Spleen (tissue), 13 donors: ENCODE data around the gene B3GNT9. TPM values are rescaled to one million over a fixed set of nuclear protein-coding genes. Genes with fewer than 3 reads are reported as not detected.

Experiments
- DNase-seq: peaks from one replicate; pipeline ENCODE4 v3.0.0-alpha.2; 2020
- H3K27ac ChIP-seq, 8 donors: fragments of 200-600 bp; sonication (generic) in 7 of 8; 1 replicate in 4 of 8; 2 replicates in 4 of 8; pipeline versions ENCODE4 v1.5.0 to v1.8.0; 2016 to 2021; ENCODE audit warnings: inconsistent platforms in 4 of 8, mild to moderate bottlenecking in 4 of 8, moderate library complexity in 1 of 8
- H3K27me3 ChIP-seq, 7 donors: fragments of 200-600 bp; sonication (generic) in 6 of 7; replicated peaks in 1 of 7; 1 replicate in 4 of 7; 2 replicates in 3 of 7; pipeline versions ENCODE4 v1.5.0 to v1.8.0; 2016 to 2021; ENCODE audit warnings: inconsistent platforms in 3 of 7, mild to moderate bottlenecking in 1 of 7
- H3K36me3 ChIP-seq, 6 donors: fragments of 200-600 bp; sonication (generic) in 5 of 6; 1 replicate in 4 of 6; 2 replicates in 2 of 6; pipeline versions ENCODE4 v1.5.0 to v1.8.0; 2016 to 2021; ENCODE audit warnings: inconsistent platforms in 2 of 6
- H3K4me1 ChIP-seq, 6 donors: fragments of 200-600 bp; sonication (generic) in 5 of 6; 1 replicate in 3 of 6; 2 replicates in 3 of 6; pipeline versions ENCODE4 v1.5.0 to v1.8.0; 2016 to 2021; ENCODE audit warnings: inconsistent platforms in 3 of 6
- H3K4me3 ChIP-seq, 8 donors: fragments of 200-600 bp; sonication (generic) in 7 of 8; 1 replicate in 4 of 8; 2 replicates in 4 of 8; pipeline versions ENCODE4 v1.5.0 to v1.8.0; 2016 to 2021; ENCODE audit warnings: inconsistent platforms in 4 of 8, mild to moderate bottlenecking in 4 of 8, moderate library complexity in 2 of 8
- H3K9me3 ChIP-seq, 8 donors: fragments of 200-600 bp; sonication (generic) in 7 of 8; 1 replicate in 4 of 8; 2 replicates in 4 of 8; pipeline versions ENCODE4 v1.5.0 to v1.8.0; 2016 to 2021; ENCODE audit warnings: inconsistent platforms in 4 of 8
- POLR2A ChIP-seq, 3 donors: fragments of 450-650 bp; IDR thresholded peaks; one replicate each; pipeline ENCODE4 v1.5.1; 2017; ENCODE audit warnings: antibody characterized with exemption in 3 of 3, mild to moderate bottlenecking in 1 of 3
- POLR2AphosphoS5 ChIP-seq, 3 donors: sonication (generic); formaldehyde crosslinking; IDR thresholded peaks; one replicate each; pipeline ENCODE4 v1.5.1; 2017; ENCODE audit warnings: antibody characterized with exemption in 3 of 3
- WGBS, 5 donors: extraction: QIAGEN DNeasy Blood & Tissue Kit in 3 of 5; methylation state at CpG; one replicate each; pipeline versions ENCODE4 v1.1.5 to v1.1.7; 2013 to 2018; 5-methylcytosine and 5-hydroxymethylcytosine counted together
- intact Hi-C: fragments of 100-400 bp; cut with DNase I; formaldehyde crosslinking; loops from one replicate; pipeline ENCODE4 v1.15.0; 2023; ENCODE audit warnings: low total_unique reads
- long read RNA-seq, 2 donors: transcript quantifications; one replicate each; lab custom pipeline, GENCODE V29; 2026
- polyA plus RNA-seq, 3 donors: library from polyadenylated mRNA; stranded (reverse); fragments of 200-250 nt; gene quantifications; one replicate each; pipeline ENCODE4 v1.2.1, GENCODE V29; 2013
- total RNA-seq, 7 donors: library from RNA; depleted of rRNA in 3 of 7; stranded (reverse); fragments of >200 nt in 3 of 7; fragmentation: NEBNext Ultra II Directional in 4 of 7; extraction: Animal tissue kit (Norgen Biotek cat#: 25700) in 4 of 7; gene quantifications; one replicate each; pipeline versions ENCODE4 v1.1.0 to v1.2.1, GENCODE V29; 2016 to 2021
- TF ChIP-seq, protein P1 (sequence below), 11 experiments: fragments of 200-600 bp in 7 of 11; fragments of 450-650 bp in 4 of 11; sonication (generic) in 4 of 11; IDR thresholded peaks in 8 of 11; conservative IDR thresholded peaks in 3 of 11; 1 replicate in 7 of 11; 2 replicates in 4 of 11; pipeline versions ENCODE4 v1.4.0 to v1.8.0; 2016 to 2021; ENCODE audit warnings: antibody characterized with exemption in 11 of 11, inconsistent platforms in 4 of 11, mild to moderate bottlenecking in 1 of 11
- donor health status: healthy with polysubstance abuse.
- donor health status: DM: no; HTN: no; CAD: no; lungs with moderate emphysema.
- donor health status: DM: no; HTN: no; CAD: no.
- donor health status: Bipolar disorder and iron deficiency.
- donor health status: healthy.
- donor health status: DM: no; HTN: no; CAD: no.
- donor health status: DM: yes; HTN: yes; CAD: no.

The B3GNT9 gene, protein sequence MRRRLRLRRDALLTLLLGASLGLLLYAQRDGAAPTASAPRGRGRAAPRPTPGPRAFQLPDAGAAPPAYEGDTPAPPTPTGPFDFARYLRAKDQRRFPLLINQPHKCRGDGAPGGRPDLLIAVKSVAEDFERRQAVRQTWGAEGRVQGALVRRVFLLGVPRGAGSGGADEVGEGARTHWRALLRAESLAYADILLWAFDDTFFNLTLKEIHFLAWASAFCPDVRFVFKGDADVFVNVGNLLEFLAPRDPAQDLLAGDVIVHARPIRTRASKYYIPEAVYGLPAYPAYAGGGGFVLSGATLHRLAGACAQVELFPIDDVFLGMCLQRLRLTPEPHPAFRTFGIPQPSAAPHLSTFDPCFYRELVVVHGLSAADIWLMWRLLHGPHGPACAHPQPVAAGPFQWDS
- total RNA-seq (10 to 100 TPM in 4 of 7 donors, 1 to 10 TPM in 3; 6.1 to 15.3 (median 10.1) TPM), polyA plus RNA-seq (1 to 10 TPM; 2.0 to 6.6 (median 3.0) TPM)
- long read RNA-seq, donor 1, partial matches to known transcripts = 0 of 3 reads
- long read RNA-seq, donor 1, other reads (novel, unspliced or antisense) = 0 of 3 reads
- long read RNA-seq, donor 2, transcript B3GNT9-201 (2 exons, 2,917 nt) = major isoform, 7 of 7 reads
- long read RNA-seq, donor 2, partial matches to known transcripts = 0 of 7 reads
- long read RNA-seq, donor 2, other reads (novel, unspliced or antisense) = 0 of 7 reads

DNA sequence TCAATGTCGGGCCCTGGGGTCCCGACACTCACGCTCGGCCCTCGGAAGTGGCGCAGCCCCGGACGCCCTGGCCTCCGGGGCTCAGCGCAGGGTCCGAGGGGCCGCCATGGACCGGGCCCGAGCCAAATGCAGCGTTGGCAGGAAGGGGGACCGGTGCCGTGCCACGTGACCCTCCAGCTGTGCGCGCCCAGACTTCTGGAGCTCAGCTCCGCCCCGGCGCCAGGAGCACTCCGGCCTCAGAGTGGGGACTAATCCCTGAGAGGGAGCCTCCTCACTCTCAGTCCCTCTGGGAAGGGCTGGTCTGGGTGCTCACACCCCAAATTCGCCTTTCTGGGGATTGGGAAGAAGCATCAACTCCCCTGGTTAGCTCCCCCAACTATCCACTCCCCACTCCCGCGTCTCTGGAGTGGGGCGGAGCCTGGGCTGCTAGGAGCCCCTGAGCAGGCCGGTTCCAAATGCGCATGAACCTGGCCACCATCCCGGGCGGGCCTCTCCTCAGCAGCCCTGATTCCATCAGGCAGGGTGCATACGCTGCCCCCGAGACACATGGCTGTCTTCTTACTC is at the start of gene B3GNT9:
Gene B3GNT9 (minus strand): TSS at position 166 of the 564 bp plus-strand sequence. CDS start 513 bp downstream, outside the sequence.
- intact Hi-C loops = loop anchor here (5.0 kb wide), 1 partner anchor 174 kb away; no protein-coding TSS in a partner anchor
- Histone ChIP-seq H3K27me3 (peaks cover 0 to 46% (median 23%) of the 10 kb centered on the region in 7 donors), H3K36me3 (peaks cover 0 to 45% (median 28%) of the 10 kb centered on the region in 6 donors), H3K27ac (peak within 1 kb of the TSS; percentile 57 to 85 (median 80)), H3K4me3 (peak within 1 kb of the TSS; percentile 38 to 73 (median 49)), H3K9me3 (no peaks in the 10 kb centered on the region), H3K4me1 (peaks cover 17 to 53% (median 37%) of the 10 kb centered on the region in 6 donors)
- TF ChIP-seq, protein P1, sequence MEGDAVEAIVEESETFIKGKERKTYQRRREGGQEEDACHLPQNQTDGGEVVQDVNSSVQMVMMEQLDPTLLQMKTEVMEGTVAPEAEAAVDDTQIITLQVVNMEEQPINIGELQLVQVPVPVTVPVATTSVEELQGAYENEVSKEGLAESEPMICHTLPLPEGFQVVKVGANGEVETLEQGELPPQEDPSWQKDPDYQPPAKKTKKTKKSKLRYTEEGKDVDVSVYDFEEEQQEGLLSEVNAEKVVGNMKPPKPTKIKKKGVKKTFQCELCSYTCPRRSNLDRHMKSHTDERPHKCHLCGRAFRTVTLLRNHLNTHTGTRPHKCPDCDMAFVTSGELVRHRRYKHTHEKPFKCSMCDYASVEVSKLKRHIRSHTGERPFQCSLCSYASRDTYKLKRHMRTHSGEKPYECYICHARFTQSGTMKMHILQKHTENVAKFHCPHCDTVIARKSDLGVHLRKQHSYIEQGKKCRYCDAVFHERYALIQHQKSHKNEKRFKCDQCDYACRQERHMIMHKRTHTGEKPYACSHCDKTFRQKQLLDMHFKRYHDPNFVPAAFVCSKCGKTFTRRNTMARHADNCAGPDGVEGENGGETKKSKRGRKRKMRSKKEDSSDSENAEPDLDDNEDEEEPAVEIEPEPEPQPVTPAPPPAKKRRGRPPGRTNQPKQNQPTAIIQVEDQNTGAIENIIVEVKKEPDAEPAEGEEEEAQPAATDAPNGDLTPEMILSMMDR (IDR thresholded peaks at IDR 0.05 in 8 of 11, conservative IDR thresholded peaks at IDR 0.05 in 3 of 11) = no peak
- TF ChIP-seq POLR2AphosphoS5 (IDR thresholded peaks at IDR 0.05) = peak in 2 of 3 donors; percentile 66 to 76
- DNase-seq = peak; percentile 86
- 2 to 7% (median 3%) methylated on average over 30 to 34 of the region's 34 CpGs for WGBS, 5 donors

DNA sequence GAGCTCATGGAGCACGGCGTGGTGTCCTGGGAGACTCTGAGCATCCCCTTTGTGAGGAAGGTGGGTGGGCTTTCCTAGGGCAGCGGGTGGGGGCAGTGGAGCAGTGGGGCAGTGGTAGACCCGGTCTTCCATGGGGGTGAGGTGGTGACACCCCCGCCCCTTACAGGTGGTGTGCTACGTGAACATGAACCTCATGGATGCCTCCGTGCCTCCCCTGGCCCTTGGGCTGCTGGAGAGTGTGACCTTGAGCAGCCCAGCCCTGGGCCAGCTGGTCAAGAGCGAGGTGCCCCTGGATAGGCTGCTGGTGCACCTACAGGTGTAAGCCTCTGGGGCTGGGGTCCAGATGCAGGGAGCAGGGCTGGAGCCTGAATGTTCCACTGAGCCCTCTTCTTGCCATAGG is 49.7 kb upstream of the B3GNT9 start:
- H3K4me1 ChIP-seq = peaks cover 0 to 54% (median 14%) of the 10 kb centered on the region in 6 donors
- WGBS, 5 donors = 93 to 96% (median 94%) methylated on average over 6 to 8 of the region's 8 CpGs; no CpG with 5 or more reads in 1 of the 5 donors
- no peaks in the 10 kb centered on the region for H3K9me3 ChIP-seq
- H3K4me3 ChIP-seq = no peak overlapping the region
- no peak overlapping the region for H3K27ac ChIP-seq
- no peaks in the 10 kb centered on the region for H3K27me3 ChIP-seq
- no peak for DNase-seq
- H3K36me3 ChIP-seq = peaks cover 0 to 100% (median 78%) of the 10 kb centered on the region in 6 donors
- TF ChIP-seq, protein P1 (IDR thresholded peaks at IDR 0.05 in 8 of 11, conservative IDR thresholded peaks at IDR 0.05 in 3 of 11) = no peak
- peak in 1 of 3 donors; percentile 9 for TF ChIP-seq POLR2AphosphoS5 (IDR thresholded peaks at IDR 0.05)
- intact Hi-C loops = no loop called here

DNA sequence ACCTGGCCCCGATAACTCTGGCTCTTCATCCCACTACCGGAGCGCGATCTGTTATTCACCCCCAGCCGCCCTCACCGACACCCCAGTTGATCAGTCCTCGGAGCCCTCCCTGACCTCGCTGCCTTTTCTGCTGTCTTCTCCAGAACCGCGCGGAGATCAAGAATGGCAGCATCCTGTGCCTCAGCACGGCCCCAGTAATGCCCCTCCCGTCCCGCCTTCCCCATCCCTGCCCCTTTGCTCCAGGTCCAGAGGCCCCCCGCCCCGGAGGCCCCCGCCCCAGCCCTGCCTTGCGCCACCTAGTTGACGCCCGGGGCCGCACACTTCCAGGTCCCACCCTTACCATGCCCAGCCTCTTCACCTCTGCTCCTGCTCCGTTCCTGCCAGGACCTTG is 49.0 kb upstream of the B3GNT9 start:
- intact Hi-C loops = no loop called here
- Histone ChIP-seq H3K9me3 (no peaks in the 10 kb centered on the region), H3K36me3 (peaks cover 0 to 100% (median 85%) of the 10 kb centered on the region in 6 donors), H3K4me3 (peak overlapping the region in 1 of 8 donors; percentile 4), H3K27ac (no peak overlapping the region), H3K27me3 (no peaks in the 10 kb centered on the region), H3K4me1 (peaks cover 0 to 58% (median 17%) of the 10 kb centered on the region in 6 donors)
- WGBS, 5 donors = 62 to 78% (median 71%) methylated on average over 22 of the region's 22 CpGs
- no peak for TF ChIP-seq POLR2A (IDR thresholded peaks at IDR 0.05)
- TF ChIP-seq, protein P1 (IDR thresholded peaks at IDR 0.05 in 8 of 11, conservative IDR thresholded peaks at IDR 0.05 in 3 of 11) = peak in 1 of 11 experiments; percentile 20
- DNase-seq = no peak
